Thyroid gland (tissue), 4 donors: ENCODE measurements around the gene OR5D16.
"Not testable (repeated sequence)": the region's sequence is repeated elsewhere in the genome, so short reads cannot be mapped to it uniquely, and the experiment has no call there.

ENCODE experiments used
- POLR2A ChIP-seq, 2 donors: fragments of 450-650 bp; IDR thresholded peaks; one replicate each; pipeline ENCODE4 v1.6.1; 2017; ENCODE audit warnings: antibody characterized with exemption in 2 of 2, mild to moderate bottlenecking in 2 of 2, moderate library complexity in 1 of 2
- TF ChIP-seq, protein P1 (sequence below), 6 experiments: fragments of 200-600 bp in 3 of 6; fragments of 450-650 bp in 3 of 6; sonication (generic) in 3 of 6; IDR thresholded peaks; one replicate each; pipeline ENCODE4 v1.5.1; 2016 to 2019; ENCODE audit warnings: antibody characterized with exemption in 6 of 6, mild to moderate bottlenecking in 2 of 6, inconsistent platforms in 1 of 6, moderate library complexity in 1 of 6

- not testable (repeated sequence) for TF ChIP-seq POLR2A (IDR thresholded peaks at IDR 0.05)
- TF ChIP-seq, protein P1, sequence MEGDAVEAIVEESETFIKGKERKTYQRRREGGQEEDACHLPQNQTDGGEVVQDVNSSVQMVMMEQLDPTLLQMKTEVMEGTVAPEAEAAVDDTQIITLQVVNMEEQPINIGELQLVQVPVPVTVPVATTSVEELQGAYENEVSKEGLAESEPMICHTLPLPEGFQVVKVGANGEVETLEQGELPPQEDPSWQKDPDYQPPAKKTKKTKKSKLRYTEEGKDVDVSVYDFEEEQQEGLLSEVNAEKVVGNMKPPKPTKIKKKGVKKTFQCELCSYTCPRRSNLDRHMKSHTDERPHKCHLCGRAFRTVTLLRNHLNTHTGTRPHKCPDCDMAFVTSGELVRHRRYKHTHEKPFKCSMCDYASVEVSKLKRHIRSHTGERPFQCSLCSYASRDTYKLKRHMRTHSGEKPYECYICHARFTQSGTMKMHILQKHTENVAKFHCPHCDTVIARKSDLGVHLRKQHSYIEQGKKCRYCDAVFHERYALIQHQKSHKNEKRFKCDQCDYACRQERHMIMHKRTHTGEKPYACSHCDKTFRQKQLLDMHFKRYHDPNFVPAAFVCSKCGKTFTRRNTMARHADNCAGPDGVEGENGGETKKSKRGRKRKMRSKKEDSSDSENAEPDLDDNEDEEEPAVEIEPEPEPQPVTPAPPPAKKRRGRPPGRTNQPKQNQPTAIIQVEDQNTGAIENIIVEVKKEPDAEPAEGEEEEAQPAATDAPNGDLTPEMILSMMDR (IDR thresholded peaks at IDR 0.05), result not testable (repeated sequence)
These were observed 46.9 kb downstream of the OR5D16 start for GRCh38 chr11:55885481-55885880.
